ENCODE data around the gene CSMD2.

CSMD2 gene

GRCh38 chr1:34113362-34113761 is 51.7 kb downstream of the CSMD2 start:
- H3K27ac ChIP-seq (ENCODE audit: low read length): no peak overlapping the region
- no peak overlapping the region for H3K9ac ChIP-seq (ENCODE audit: low read length)
- 0 out of 2 replicates have a peak overlapping the region, but pooled peaks have one; percentile 37 for H3K4me2 ChIP-seq (ENCODE audit: low read length)
- no peaks in the 10 kb centered on the region for H4K20me1 ChIP-seq (ENCODE audit: insufficient read depth, low read length)
- H3K36me3 ChIP-seq (replicated peaks; ENCODE audit: low read depth, low read length): no peaks in the 10 kb centered on the region
- no peaks in the 10 kb centered on the region for H3K79me2 ChIP-seq (ENCODE audit: low read length)
- H2AFZ ChIP-seq (ENCODE audit: low read depth, low read length): no peak overlapping the region
- H3K9me3 ChIP-seq (ENCODE audit: insufficient read depth, low read length): no peaks in the 10 kb centered on the region
- peaks cover 12% of the 10 kb centered on the region for H3K4me1 ChIP-seq (ENCODE audit: low read length)
- H3K4me3 ChIP-seq (ENCODE audit: low read length): no peak overlapping the region
- no peaks in the 10 kb centered on the region for H3K27me3 ChIP-seq (ENCODE audit: low read depth, low read length)
- TF ChIP-seq CTCF (IDR thresholded peaks at IDR 0.05; ENCODE audit: low read depth, low read length) (peak; percentile 22), EZH2phosphoT487 (IDR thresholded peaks at IDR 0.05; ENCODE audit: low read depth) (no peak)

- no peak overlapping the region for H3K4me3 ChIP-seq (ENCODE audit: low read length)
- peaks cover 6% of the 10 kb centered on the region for H3K4me1 ChIP-seq (ENCODE audit: low read length)
- no peak overlapping the region for H3K4me2 ChIP-seq (ENCODE audit: low read length)
- no peak overlapping the region for H2AFZ ChIP-seq (ENCODE audit: low read depth, low read length)
- H3K27ac ChIP-seq (ENCODE audit: low read length): no peak overlapping the region
- H4K20me1 ChIP-seq (ENCODE audit: insufficient read depth, low read length): no peaks in the 10 kb centered on the region
- H3K9me3 ChIP-seq (ENCODE audit: insufficient read depth, low read length): no peaks in the 10 kb centered on the region
- no peak overlapping the region for H3K9ac ChIP-seq (ENCODE audit: low read length)
- H3K79me2 ChIP-seq (ENCODE audit: low read length): no peaks in the 10 kb centered on the region
- TF ChIP-seq EZH2phosphoT487 (IDR thresholded peaks at IDR 0.05; ENCODE audit: low read depth) (no peak), CTCF (IDR thresholded peaks at IDR 0.05; ENCODE audit: low read depth, low read length) (no peak)
- H3K27me3 ChIP-seq (ENCODE audit: low read depth, low read length): no peaks in the 10 kb centered on the region; the same call in 1 of the 2 replicates
- no peaks in the 10 kb centered on the region for H3K36me3 ChIP-seq (replicated peaks; ENCODE audit: low read depth, low read length)
Observed at GRCh38 chr1:34108711-34109110, 56.3 kb downstream of the CSMD2 start.

GRCh38 chr1:34108269-34108668 is 56.8 kb downstream of the CSMD2 start:
- Histone ChIP-seq H3K79me2 (ENCODE audit: low read length) (no peaks in the 10 kb centered on the region), H3K9me3 (ENCODE audit: insufficient read depth, low read length) (no peaks in the 10 kb centered on the region), H3K4me1 (ENCODE audit: low read length) (0 out of 2 replicates have a peak, but pooled peaks cover 2% of the 10 kb centered on the region), H4K20me1 (ENCODE audit: insufficient read depth, low read length) (no peaks in the 10 kb centered on the region), H3K36me3 (replicated peaks; ENCODE audit: low read depth, low read length) (no peaks in the 10 kb centered on the region), H3K27ac (ENCODE audit: low read length) (no peak overlapping the region), H3K9ac (ENCODE audit: low read length) (no peak overlapping the region), H3K27me3 (ENCODE audit: low read depth, low read length) (no peaks in the 10 kb centered on the region; the same call in 1 of the 2 replicates), H3K4me2 (ENCODE audit: low read length) (no peak overlapping the region), H3K4me3 (ENCODE audit: low read length) (no peak overlapping the region), H2AFZ (ENCODE audit: low read depth, low read length) (no peak overlapping the region)
- TF ChIP-seq EZH2phosphoT487 (IDR thresholded peaks at IDR 0.05; ENCODE audit: low read depth) (no peak), CTCF (IDR thresholded peaks at IDR 0.05; ENCODE audit: low read depth, low read length) (no peak)

- no peak overlapping the region for H2AFZ ChIP-seq (ENCODE audit: low read depth, low read length)
- H3K27ac ChIP-seq (ENCODE audit: low read length): no peak overlapping the region
- no peaks in the 10 kb centered on the region for H3K36me3 ChIP-seq (replicated peaks; ENCODE audit: low read depth, low read length)
- no peaks in the 10 kb centered on the region for H3K79me2 ChIP-seq (ENCODE audit: low read length)
- 0 out of 2 replicates have a peak, but pooled peaks cover 4% of the 10 kb centered on the region for H3K27me3 ChIP-seq (ENCODE audit: low read depth, low read length)
- H3K4me1 ChIP-seq (ENCODE audit: low read length): no peaks in the 10 kb centered on the region
- TF ChIP-seq EZH2phosphoT487 (IDR thresholded peaks at IDR 0.05; ENCODE audit: low read depth): no peak
- no peak for TF ChIP-seq CTCF (IDR thresholded peaks at IDR 0.05; ENCODE audit: low read depth, low read length)
- no peak overlapping the region for H3K9ac ChIP-seq (ENCODE audit: low read length)
- no peaks in the 10 kb centered on the region for H3K9me3 ChIP-seq (ENCODE audit: insufficient read depth, low read length)
- H3K4me3 ChIP-seq (ENCODE audit: low read length): no peak overlapping the region
- no peak overlapping the region for H3K4me2 ChIP-seq (ENCODE audit: low read length)
- H4K20me1 ChIP-seq (ENCODE audit: insufficient read depth, low read length): no peaks in the 10 kb centered on the region
Observed at GRCh38 chr1:34101151-34101550, 63.9 kb downstream of the CSMD2 start.
